Measurements from ENCODE around the gene CTDSP2. TPM values are rescaled to one million over a fixed set of nuclear protein-coding genes. Genes with fewer than 3 reads are reported as not detected.

Gene CTDSP2
- polyA plus RNA-seq, 1 of the 3 experiments (the other 2 are of a cell fraction): 119 TPM

- 1% methylated on average over 15 of the region's 42 CpGs for WGBS (ENCODE audit: low lambda C conversion rate)
- Histone ChIP-seq H3K27ac (ENCODE audit: low read depth in 2 of 2, low read length in 1 of 2) (peak overlapping the region; percentile 94 to 99), H3K9me2 (no peaks in the 10 kb centered on the region), H3K4me1 (ENCODE audit: control insufficient read depth in 1 of 2, insufficient read depth in 2 of 2, low read depth in 1 of 2, low read length in 1 of 2) (peaks cover 42 to 44% of the 10 kb centered on the region in 2 experiments), H3K36me3 (replicated peaks in 1 of 2; ENCODE audit: control insufficient read depth in 1 of 2, insufficient read depth in 2 of 2, low read length in 1 of 2) (peaks cover 0 to 5% of the 10 kb centered on the region in 2 experiments), H3K9ac (peak overlapping the region; percentile 94), H3F3A (replicated peaks; ENCODE audit: insufficient read depth) (peaks cover 9% of the 10 kb centered on the region), H3K4me2 (peak overlapping the region; percentile 86), H4K20me1 (ENCODE audit: insufficient read depth) (peaks cover 55% of the 10 kb centered on the region), H3K9me3 (no peaks in the 10 kb centered on the region), H3K4me3 (ENCODE audit: low read depth in 2 of 2, low read length in 1 of 2) (peak overlapping the region; percentile 88 to 99), H3K79me2 (ENCODE audit: insufficient read depth) (peaks cover 66% of the 10 kb centered on the region), H3K27me3 (ENCODE audit: insufficient read depth) (no peaks in the 10 kb centered on the region), H2AFZ (ENCODE audit: low read depth) (no peak overlapping the region)
- CTCF ChIA-PET: interaction anchor here (1.4 to 6.4 kb wide), 10 partner anchors 9 to 88 kb away, joined by 5 to 67 read pairs (median 7); no protein-coding TSS in a partner anchor
- peak; percentile 60 for DNase-seq
- POLR2A ChIA-PET: interaction anchor here (1.5 to 4.6 kb wide), 2 partner anchors 50 to 97 kb away, joined by 4 to 52 read pairs; partner anchors contain the start of gene ATP23
- TF ChIP-seq RFX5 (IDR thresholded peaks at IDR 0.05; ENCODE audit: low read length) (no peak), RXRA (IDR thresholded peaks at IDR 0.05; ENCODE audit: borderline replicate concordance, low read depth) (0 out of 2 replicates have a peak, but pooled peaks have one; percentile 19), NRF1 (IDR thresholded peaks at IDR 0.05; ENCODE audit: low read depth, low read length) (no peak), EP300 (IDR thresholded peaks at IDR 0.05; ENCODE audit: borderline replicate concordance in 1 of 2, low read depth in 1 of 2, low read length in 1 of 2) (no peak), FOXJ3 (CRISPR knock-in tag; IDR thresholded peaks at IDR 0.05) (no peak), MXI1 (IDR thresholded peaks at IDR 0.05; ENCODE audit: low read depth, low read length) (no peak), MEF2A (IDR thresholded peaks at IDR 0.05; ENCODE audit: borderline replicate concordance, low read depth) (no peak), YY1 (IDR thresholded peaks at IDR 0.05; ENCODE audit: low read depth) (no peak), SIN3A (IDR thresholded peaks at IDR 0.05; ENCODE audit: borderline replicate concordance, low read depth, low read length) (no peak; the same call in 1 of the 2 replicates), GATA2 (CRISPR knock-in tag; IDR thresholded peaks at IDR 0.05) (no peak), ELF1 (IDR thresholded peaks at IDR 0.05) (no peak; the same call in 1 of the 2 replicates), EZH2phosphoT487 (IDR thresholded peaks at IDR 0.05; ENCODE audit: borderline replicate concordance, low read depth) (no peak), PBX3 (IDR thresholded peaks at IDR 0.05) (no peak), CHD2 (IDR thresholded peaks at IDR 0.05; ENCODE audit: low read length, partially characterized antibody) (no peak), USF1 (IDR thresholded peaks at IDR 0.05; ENCODE audit: borderline replicate concordance, low read depth) (no peak), RAD21 (IDR thresholded peaks at IDR 0.05; ENCODE audit: low read length) (0 out of 2 replicates have a peak, but pooled peaks have one; percentile 3), RCOR1 (IDR thresholded peaks at IDR 0.05; ENCODE audit: low read length) (no peak), JUND (IDR thresholded peaks at IDR 0.05) (no peak), GABPA (IDR thresholded peaks at IDR 0.05; ENCODE audit: low read depth) (no peak), FOSL2 (IDR thresholded peaks at IDR 0.05; ENCODE audit: borderline replicate concordance, low read depth) (no peak), POLR2AphosphoS5 (IDR thresholded peaks at IDR 0.05; ENCODE audit: low read depth, low read length) (peak; percentile 36; the same call in 1 of the 2 replicates), TCF12 (IDR thresholded peaks at IDR 0.05) (no peak)
- TF ChIP-seq, protein P1, sequence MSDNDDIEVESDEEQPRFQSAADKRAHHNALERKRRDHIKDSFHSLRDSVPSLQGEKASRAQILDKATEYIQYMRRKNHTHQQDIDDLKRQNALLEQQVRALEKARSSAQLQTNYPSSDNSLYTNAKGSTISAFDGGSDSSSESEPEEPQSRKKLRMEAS (IDR thresholded peaks at IDR 0.05; ENCODE audit: low read depth): 0 out of 2 replicates have a peak, but pooled peaks have one; percentile 27
- TF ChIP-seq, protein P2, sequence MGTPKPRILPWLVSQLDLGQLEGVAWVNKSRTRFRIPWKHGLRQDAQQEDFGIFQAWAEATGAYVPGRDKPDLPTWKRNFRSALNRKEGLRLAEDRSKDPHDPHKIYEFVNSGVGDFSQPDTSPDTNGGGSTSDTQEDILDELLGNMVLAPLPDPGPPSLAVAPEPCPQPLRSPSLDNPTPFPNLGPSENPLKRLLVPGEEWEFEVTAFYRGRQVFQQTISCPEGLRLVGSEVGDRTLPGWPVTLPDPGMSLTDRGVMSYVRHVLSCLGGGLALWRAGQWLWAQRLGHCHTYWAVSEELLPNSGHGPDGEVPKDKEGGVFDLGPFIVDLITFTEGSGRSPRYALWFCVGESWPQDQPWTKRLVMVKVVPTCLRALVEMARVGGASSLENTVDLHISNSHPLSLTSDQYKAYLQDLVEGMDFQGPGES (IDR thresholded peaks at IDR 0.05; ENCODE audit: low read depth, low read length): no peak
- TF ChIP-seq, protein P3, sequence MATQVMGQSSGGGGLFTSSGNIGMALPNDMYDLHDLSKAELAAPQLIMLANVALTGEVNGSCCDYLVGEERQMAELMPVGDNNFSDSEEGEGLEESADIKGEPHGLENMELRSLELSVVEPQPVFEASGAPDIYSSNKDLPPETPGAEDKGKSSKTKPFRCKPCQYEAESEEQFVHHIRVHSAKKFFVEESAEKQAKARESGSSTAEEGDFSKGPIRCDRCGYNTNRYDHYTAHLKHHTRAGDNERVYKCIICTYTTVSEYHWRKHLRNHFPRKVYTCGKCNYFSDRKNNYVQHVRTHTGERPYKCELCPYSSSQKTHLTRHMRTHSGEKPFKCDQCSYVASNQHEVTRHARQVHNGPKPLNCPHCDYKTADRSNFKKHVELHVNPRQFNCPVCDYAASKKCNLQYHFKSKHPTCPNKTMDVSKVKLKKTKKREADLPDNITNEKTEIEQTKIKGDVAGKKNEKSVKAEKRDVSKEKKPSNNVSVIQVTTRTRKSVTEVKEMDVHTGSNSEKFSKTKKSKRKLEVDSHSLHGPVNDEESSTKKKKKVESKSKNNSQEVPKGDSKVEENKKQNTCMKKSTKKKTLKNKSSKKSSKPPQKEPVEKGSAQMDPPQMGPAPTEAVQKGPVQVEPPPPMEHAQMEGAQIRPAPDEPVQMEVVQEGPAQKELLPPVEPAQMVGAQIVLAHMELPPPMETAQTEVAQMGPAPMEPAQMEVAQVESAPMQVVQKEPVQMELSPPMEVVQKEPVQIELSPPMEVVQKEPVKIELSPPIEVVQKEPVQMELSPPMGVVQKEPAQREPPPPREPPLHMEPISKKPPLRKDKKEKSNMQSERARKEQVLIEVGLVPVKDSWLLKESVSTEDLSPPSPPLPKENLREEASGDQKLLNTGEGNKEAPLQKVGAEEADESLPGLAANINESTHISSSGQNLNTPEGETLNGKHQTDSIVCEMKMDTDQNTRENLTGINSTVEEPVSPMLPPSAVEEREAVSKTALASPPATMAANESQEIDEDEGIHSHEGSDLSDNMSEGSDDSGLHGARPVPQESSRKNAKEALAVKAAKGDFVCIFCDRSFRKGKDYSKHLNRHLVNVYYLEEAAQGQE (IDR thresholded peaks at IDR 0.05; ENCODE audit: low read depth, low read length): 0 out of 2 replicates have a peak, but pooled peaks have one; percentile 34
Measured at GRCh38 chr12:57844709-57845477, 1.6 kb downstream of the CTDSP2 start.
